PC-3 (cell line): Measurements from ENCODE around the gene ATPAF1.

Experiments
- CTCF ChIP-seq: fragments of 300-600 bp; sonication (generic); conservative IDR thresholded peaks from 2 replicates; pipeline ENCODE4 v1.5.1; 2017; ENCODE audit warnings: antibody characterized with exemption, low read depth, mild to moderate bottlenecking, low read length
- EZH2phosphoT487 ChIP-seq: fragments of 300-600 bp; sonication (generic); IDR thresholded peaks from 2 replicates; pipeline ENCODE4 v1.6.1; 2018; ENCODE audit warnings: mild to moderate bottlenecking, antibody characterized with exemption, low read length, borderline replicate concordance

DNA sequence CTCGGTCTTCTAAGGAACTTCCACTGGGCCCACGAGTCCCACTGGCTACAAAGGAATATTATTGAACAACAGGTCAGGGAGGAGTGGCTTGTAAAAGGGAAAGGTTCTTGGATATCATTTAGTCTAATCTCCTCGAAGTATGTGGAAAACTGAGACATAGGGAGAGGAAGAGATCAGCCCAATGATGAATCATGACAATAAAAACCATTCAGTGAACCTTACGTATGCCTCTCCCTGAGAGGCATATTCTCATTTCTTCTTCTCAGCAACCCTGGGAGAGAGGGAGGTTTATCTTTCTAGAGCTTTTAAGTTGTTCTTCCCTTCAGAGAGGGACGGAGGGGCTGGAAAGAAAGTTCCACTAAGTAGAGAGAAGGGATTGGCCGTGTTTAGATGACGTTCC, 46.2 kb downstream of the ATPAF1 start:
- TF ChIP-seq CTCF = no peak
- TF ChIP-seq EZH2phosphoT487 = no peak
